Pancreas (tissue), 10 donors: Measurements from ENCODE around the gene ZNF574. TPM values are rescaled to one million over a fixed set of nuclear protein-coding genes. Genes with fewer than 3 reads are reported as not detected.
"Not testable (repeated sequence)": the region's sequence is repeated elsewhere in the genome, so short reads cannot be mapped to it uniquely, and the experiment has no call there.

Experiments used
- ATAC-seq, 4 donors: fragments of 200-7000 bp; cut with Tn5 transposase; one replicate each; pipeline versions ENCODE4 v1.8.0 to v1.9.1; 2020; ENCODE audit warnings: mild to moderate bottlenecking in 4 of 4, moderate library complexity in 4 of 4
- DNase-seq, 6 donors: peaks; one replicate each; pipeline ENCODE4 v3.0.0-alpha.2; 2020
- FAIRE-seq: peaks from 2 replicates; lab custom pipeline; 2012; peaks lifted over from hg19 to GRCh38; lab: Jason Lieb, UNC
- H3K27ac ChIP-seq, 4 donors: fragments of 200-600 bp; sonication (generic); 1 replicate in 3 of 4; 2 replicates in 1 of 4; pipeline versions ENCODE4 v1.5.0 to v1.8.0; 2020
- H3K27me3 ChIP-seq, 4 donors: fragments of 200-600 bp; one replicate each; pipeline ENCODE4 v1.8.0; 2021
- H3K36me3 ChIP-seq, 3 donors: fragments of 200-600 bp; sonication (generic) in 1 of 3; one replicate each; pipeline versions ENCODE4 v1.5.0 to v1.8.0; 2020 to 2021
- H3K4me1 ChIP-seq, 3 donors: fragments of 200-600 bp; one replicate each; pipeline ENCODE4 v1.8.0; 2021
- H3K4me3 ChIP-seq, 4 donors: fragments of 200-600 bp; sonication (generic) in 2 of 4; one replicate each; pipeline versions ENCODE4 v1.5.0 to v1.8.0; 2020 to 2021
- H3K9me3 ChIP-seq, 4 donors: fragments of 200-600 bp; one replicate each; pipeline ENCODE4 v1.8.0; 2021
- CTCF ChIP-seq, 4 donors: fragments of 200-600 bp; sonication (generic) in 3 of 4; IDR thresholded peaks; one replicate each; pipeline versions ENCODE4 v1.5.0 to v1.8.0; 2021; ENCODE audit warnings: antibody characterized with exemption in 4 of 4
- WGBS, 2 donors: extraction: QIAGEN DNeasy Blood & Tissue Kit; methylation state at CpG; one replicate each; pipeline ENCODE4 v1.1.7; 2013; 5-methylcytosine and 5-hydroxymethylcytosine counted together
- intact Hi-C, 3 donors: fragments of 100-400 bp; cut with DNase I; formaldehyde crosslinking; loops; one replicate each; pipeline versions ENCODE4 v1.11.1 to v1.14.2; 2022
- polyA plus RNA-seq, 2 donors: library from polyadenylated mRNA; stranded (reverse); fragments of 200-250 nt; gene quantifications; one replicate each; pipeline ENCODE4 v1.2.3, GENCODE V29; 2013
- total RNA-seq, 6 donors: library from RNA; stranded (reverse); fragmentation: NEBNext Ultra II Directional in 4 of 6; extraction: Animal tissue kit (Norgen Biotek cat#: 25700) in 4 of 6; gene quantifications; one replicate each; pipeline versions ENCODE4 v1.2.1 to v1.2.4, GENCODE V29; 2021 to 2023
- donor health status: healthy with polysubstance abuse.
- donor health status: DM: no; HTN: no; CAD: no; lungs with moderate emphysema.
- donor health status: DM: no; HTN: no; CAD: no.
- donor health status: control.
- donor health status: control.
- donor health status: Bipolar disorder and iron deficiency.
- donor health status: DM: yes; HTN: yes; CAD: no.
- donor health status: DM: no; HTN: no; CAD: no.
- donor health status: DM: no; HTN: no; CAD: no.
- donor health status: DM: yes; HTN: yes; CAD: no.

ZNF574 gene
- total and polyA plus RNA-seq, 8 donors: 3.9 to 8.5 (median 5.8) TPM

- DNase-seq (no peak), FAIRE-seq (no peak), ATAC-seq (no peak)
- Histone ChIP-seq H3K27ac (no peak overlapping the region), H3K27me3 (no peaks in the 10 kb centered on the region), H3K4me3 (no peak overlapping the region), H3K36me3 (no peaks in the 10 kb centered on the region), H3K4me1 (peaks cover 20 to 28% (median 22%) of the 10 kb centered on the region in 3 donors), H3K9me3 (no peaks in the 10 kb centered on the region)
- WGBS, 2 donors: 65 to 67% methylated on average over 15 of the region's 15 CpGs
- intact Hi-C loops: no loop called here
- TF ChIP-seq CTCF (IDR thresholded peaks at IDR 0.05): no peak
Measured at GRCh38 chr19:42096255-42096837, 20.4 kb downstream of the ZNF574 start.

GRCh38 chr19:42097461-42097860 is 21.5 kb downstream of the ZNF574 start:
- H3K36me3 ChIP-seq: no peaks in the 10 kb centered on the region
- WGBS, 2 donors: 42 to 43% methylated on average over 5 of the region's 5 CpGs
- no peaks in the 10 kb centered on the region for H3K27me3 ChIP-seq
- DNase-seq: no peak
- H3K9me3 ChIP-seq: no peaks in the 10 kb centered on the region
- ATAC-seq: no peak
- intact Hi-C loops: no loop called here
- peaks cover 20 to 28% (median 22%) of the 10 kb centered on the region in 3 donors for H3K4me1 ChIP-seq
- no peak for TF ChIP-seq CTCF (IDR thresholded peaks at IDR 0.05)
- peak overlapping the region in 2 of 4 donors; percentile 85 to 93 for H3K27ac ChIP-seq
- no peak for FAIRE-seq
- no peak overlapping the region for H3K4me3 ChIP-seq

- peaks cover 20 to 28% (median 22%) of the 10 kb centered on the region in 3 donors for H3K4me1 ChIP-seq
- WGBS, 2 donors: 40 to 43% methylated on average over 6 of the region's 6 CpGs
- no peak overlapping the region for H3K4me3 ChIP-seq
- H3K36me3 ChIP-seq: no peaks in the 10 kb centered on the region
- H3K9me3 ChIP-seq: no peaks in the 10 kb centered on the region
- no peaks in the 10 kb centered on the region for H3K27me3 ChIP-seq
- DNase-seq: peak; percentile 71 to 90 (median 82)
- peak overlapping the region; percentile 47 to 93 (median 74) for H3K27ac ChIP-seq
- intact Hi-C loops: no loop called here
- FAIRE-seq: no peak
- no peak for TF ChIP-seq CTCF (IDR thresholded peaks at IDR 0.05)
- peak; percentile 85 to 94 (median 91) for ATAC-seq
Measured at GRCh38 chr19:42098781-42099180, 22.8 kb downstream of the ZNF574 start.

GRCh38 chr19:42099336-42099925 is 23.5 kb downstream of the ZNF574 start:
- no peaks in the 10 kb centered on the region for H3K36me3 ChIP-seq
- no peak for TF ChIP-seq CTCF (IDR thresholded peaks at IDR 0.05)
- no peak for FAIRE-seq
- 35 to 42% methylated on average over 6 of the region's 6 CpGs for WGBS, 2 donors
- H3K27me3 ChIP-seq: no peaks in the 10 kb centered on the region
- peak overlapping the region; percentile 47 to 93 (median 74) for H3K27ac ChIP-seq
- peak in 4 of 6 donors; percentile 58 to 77 (median 68) for DNase-seq
- H3K4me3 ChIP-seq: no peak overlapping the region
- peaks cover 20 to 28% (median 22%) of the 10 kb centered on the region in 3 donors for H3K4me1 ChIP-seq
- H3K9me3 ChIP-seq: no peaks in the 10 kb centered on the region
- ATAC-seq: peak; percentile 50 to 76 (median 70)
- intact Hi-C loops: no loop called here

- H3K4me1 ChIP-seq: peaks cover 20 to 28% (median 22%) of the 10 kb centered on the region in 3 donors
- DNase-seq, ATAC-seq, H3K9me3 ChIP-seq, H3K27me3 ChIP-seq, H3K4me3 ChIP-seq, intact Hi-C loops, H3K36me3 ChIP-seq, FAIRE-seq: not testable (repeated sequence)
- 92 to 96% methylated on average over 10 of the region's 10 CpGs for whole genome bisulfite sequencing, 2 donors
- H3K27ac ChIP-seq: peak overlapping the region in 2 of 4 donors; percentile 85 to 93
Measured at GRCh38 chr19:42100241-42100640, 24.3 kb downstream of the ZNF574 start.
